Measurements from ENCODE around the gene TGFB3.
"Not testable (repeated sequence)": the region's sequence is repeated elsewhere in the genome, so short reads cannot be mapped to it uniquely, and the experiment has no call there.

The TGFB3 gene

DNA sequence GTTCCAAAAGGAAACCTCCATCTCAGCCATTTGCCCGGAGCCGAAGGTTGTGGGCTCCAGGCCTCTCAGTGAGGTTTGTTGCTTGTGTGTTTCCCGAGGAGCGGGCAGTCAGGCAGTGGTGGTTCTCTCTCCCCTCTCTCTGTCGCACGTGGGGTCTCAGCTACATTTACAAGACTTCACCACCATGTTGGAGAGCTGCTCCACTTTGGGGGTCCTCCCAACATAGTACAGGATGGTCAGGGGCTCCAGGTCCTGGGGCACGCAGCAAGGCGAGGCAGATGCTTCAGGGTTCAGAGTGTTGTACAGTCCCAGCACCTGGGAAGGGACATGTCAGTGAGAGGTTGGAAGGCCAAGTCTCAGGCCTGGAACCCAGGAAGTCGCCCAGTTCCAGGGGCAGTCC lies 22.8 kb downstream of the TGFB3 start:
- Mint-ChIP-seq H3K27me3 (no peaks in the 10 kb centered on the region), H3K36me3 (ENCODE audit: low read depth) (peaks cover 26% of the 10 kb centered on the region), H3K4me1 (ENCODE audit: low read depth) (no peaks in the 10 kb centered on the region), H3K9me3 (no peaks in the 10 kb centered on the region), H3K4me3 (no peak overlapping the region), H3K27ac (peak overlapping the region; percentile 7)
- DNase-seq: no peak

DNA sequence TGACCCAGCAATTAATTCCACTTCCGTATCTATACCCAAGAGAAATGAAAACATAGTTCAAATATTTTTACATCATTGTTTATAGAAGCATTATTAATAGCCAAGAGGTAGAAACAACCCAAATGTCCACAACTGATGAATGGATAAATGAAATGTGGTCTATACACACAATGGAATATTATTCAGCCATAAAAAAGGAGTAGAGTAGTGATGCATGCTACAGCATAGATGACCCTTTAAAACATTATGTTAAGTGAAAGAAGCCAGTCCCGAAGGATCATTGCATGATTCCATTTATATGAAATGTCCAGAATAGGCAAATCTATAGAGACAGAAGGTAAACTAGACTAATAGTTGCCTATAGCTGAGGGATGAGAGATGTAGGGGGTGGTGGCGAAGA lies 29.3 kb downstream of the TGFB3 start:
- Mint-ChIP-seq H3K36me3 (ENCODE audit: low read depth) (peaks cover 14% of the 10 kb centered on the region), H3K27ac (no peak overlapping the region), H3K27me3 (no peaks in the 10 kb centered on the region), H3K4me3 (no peak overlapping the region), H3K9me3 (peaks cover 8% of the 10 kb centered on the region), H3K4me1 (ENCODE audit: low read depth) (no peaks in the 10 kb centered on the region)
- DNase-seq: no peak

DNA sequence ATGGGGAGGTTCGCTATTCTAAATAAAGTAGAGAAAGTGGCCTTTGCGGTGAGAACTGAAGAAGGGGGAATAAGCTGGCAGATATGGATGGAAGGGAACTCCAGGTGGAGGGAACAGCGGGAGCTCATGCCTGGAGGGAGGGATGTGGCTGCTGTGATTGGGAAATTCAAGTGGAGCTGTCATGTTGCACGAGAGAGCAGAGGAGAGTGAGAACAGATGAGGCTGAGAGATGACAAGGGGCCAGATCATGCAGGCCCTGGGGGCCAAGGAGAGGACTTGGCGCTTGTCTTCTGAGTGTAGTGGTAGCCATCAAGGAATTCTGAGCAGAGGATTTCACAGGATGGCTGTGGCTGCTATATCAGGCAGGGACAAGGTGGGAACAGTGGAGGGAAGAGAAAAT lies 35.0 kb downstream of the TGFB3 start:
- H3K4me3 Mint-ChIP-seq: no peak overlapping the region
- H3K9me3 Mint-ChIP-seq: peaks cover under 1% of the 10 kb centered on the region
- peaks cover 14% of the 10 kb centered on the region for H3K36me3 Mint-ChIP-seq (ENCODE audit: low read depth)
- no peak overlapping the region for H3K27ac Mint-ChIP-seq
- no peaks in the 10 kb centered on the region for H3K27me3 Mint-ChIP-seq
- H3K4me1 Mint-ChIP-seq (ENCODE audit: low read depth): no peaks in the 10 kb centered on the region
- no peak for DNase-seq

DNA sequence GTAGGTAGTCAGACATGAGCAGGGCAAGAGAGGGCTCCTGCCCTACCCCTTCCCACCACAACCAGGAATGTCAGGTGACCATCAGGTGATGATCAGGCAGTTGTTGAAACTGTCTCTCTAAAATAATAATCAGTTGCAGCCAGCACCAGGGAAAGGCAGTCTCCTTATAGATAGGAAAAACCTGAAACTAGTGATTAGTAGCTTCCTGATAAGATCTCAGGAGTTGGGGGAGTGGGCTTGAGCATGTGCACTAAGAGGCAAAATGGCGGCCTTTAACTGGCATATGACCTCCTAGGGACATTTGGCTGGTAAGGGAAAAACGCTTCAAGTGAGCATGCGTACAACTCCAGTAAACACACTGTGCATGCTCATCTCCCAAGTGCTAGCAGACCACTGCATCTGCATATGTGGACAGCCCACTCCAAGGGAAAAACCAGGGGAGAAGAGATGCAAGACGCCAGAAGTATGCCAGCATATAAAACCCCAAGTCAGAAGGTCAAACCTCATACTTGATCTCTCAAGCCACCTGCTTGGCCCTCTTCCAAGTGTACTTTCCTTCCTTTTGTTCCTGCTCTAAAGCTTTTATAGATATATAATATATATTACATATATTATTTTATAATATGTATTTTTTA lies 37.1 kb downstream of the TGFB3 start:
- no peaks in the 10 kb centered on the region for H3K4me1 Mint-ChIP-seq (ENCODE audit: low read depth)
- no peak overlapping the region for H3K27ac Mint-ChIP-seq
- H3K36me3 Mint-ChIP-seq (ENCODE audit: low read depth): peaks cover 11% of the 10 kb centered on the region
- H3K9me3 Mint-ChIP-seq: no peaks in the 10 kb centered on the region
- no peaks in the 10 kb centered on the region for H3K27me3 Mint-ChIP-seq
- DNase-seq: no peak
- H3K4me3 Mint-ChIP-seq: no peak overlapping the region

DNA sequence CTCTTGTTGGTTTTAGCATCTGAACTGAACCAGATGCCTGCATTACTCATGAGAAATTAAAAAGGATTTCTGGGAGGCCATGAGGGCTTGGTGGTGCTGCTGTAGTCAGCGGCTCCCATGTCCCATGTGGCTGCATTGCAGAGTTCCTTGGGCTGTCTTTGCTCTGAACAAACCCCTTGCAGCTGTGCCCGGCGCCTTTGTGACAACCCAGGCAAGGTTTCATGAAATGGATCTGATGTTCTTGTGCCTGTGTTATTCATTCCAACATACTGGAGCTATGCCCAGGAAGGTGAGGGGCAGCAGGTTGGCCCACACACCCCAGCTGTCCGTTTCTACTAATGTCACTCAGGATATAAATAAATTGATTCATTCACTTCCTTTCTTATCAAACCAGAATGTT lies 40.8 kb downstream of the TGFB3 start:
- Mint-ChIP-seq H3K27ac (no peak overlapping the region), H3K27me3 (no peaks in the 10 kb centered on the region), H3K4me1 (ENCODE audit: low read depth) (no peaks in the 10 kb centered on the region), H3K36me3 (ENCODE audit: low read depth) (peaks cover 14% of the 10 kb centered on the region), H3K9me3 (no peaks in the 10 kb centered on the region), H3K4me3 (no peak overlapping the region)
- DNase-seq: no peak

DNA sequence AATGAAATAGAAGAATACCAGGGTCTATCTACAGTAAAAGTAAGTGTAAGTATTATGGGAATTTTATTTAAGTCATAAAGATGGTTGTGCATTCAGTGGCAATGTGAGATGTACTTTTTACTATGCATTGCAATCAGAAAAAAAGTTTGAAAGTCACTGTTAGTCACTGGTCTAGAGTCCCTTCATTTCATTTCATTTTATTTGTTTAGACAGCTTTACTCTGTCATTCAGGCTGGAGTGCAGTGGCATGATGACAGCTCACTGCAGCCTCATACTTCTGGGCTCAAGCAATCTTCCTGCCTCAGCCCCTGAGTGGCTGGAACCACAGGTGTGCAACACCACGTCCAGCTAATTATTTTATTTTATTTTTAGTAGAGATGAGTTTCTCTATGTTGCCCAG lies 42.6 kb downstream of the TGFB3 start:
- Mint-ChIP-seq H3K4me1 (ENCODE audit: low read depth) (peaks cover 4% of the 10 kb centered on the region), H3K27me3 (no peaks in the 10 kb centered on the region), H3K36me3 (ENCODE audit: low read depth) (peaks cover 14% of the 10 kb centered on the region), H3K9me3 (no peaks in the 10 kb centered on the region), H3K27ac (no peak overlapping the region), H3K4me3 (no peak overlapping the region)
- no peak for DNase-seq

DNA sequence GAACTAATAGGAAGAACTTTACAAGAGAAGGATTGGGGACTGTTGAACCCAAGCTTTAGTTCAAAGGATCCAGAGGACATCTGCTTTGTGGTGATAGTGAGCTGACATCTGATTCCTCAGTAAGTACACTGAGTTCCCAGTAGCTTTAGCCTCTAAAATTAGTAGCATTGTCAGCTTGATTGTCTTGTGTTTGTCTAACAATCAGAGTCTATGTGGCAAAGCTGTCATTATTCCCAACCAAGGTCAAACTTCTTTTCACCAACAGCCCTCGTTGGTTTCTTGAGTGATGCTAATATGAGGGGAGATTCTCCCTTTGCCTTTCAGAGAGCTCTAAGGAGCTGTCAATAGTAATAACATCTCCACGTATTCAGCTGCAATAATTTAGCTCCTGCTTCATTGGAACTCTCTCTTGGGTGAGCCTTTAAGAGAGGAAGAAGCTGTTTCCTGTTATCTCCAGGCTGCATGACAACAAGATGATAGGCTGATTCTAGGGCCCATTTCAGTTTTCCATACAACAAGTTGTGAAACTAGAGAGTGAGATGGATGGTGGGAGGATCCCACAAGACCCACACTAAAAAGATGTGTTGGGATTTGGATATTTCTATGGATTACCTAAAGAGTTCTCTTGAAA lies 46.7 kb downstream of the TGFB3 start:
- no peak overlapping the region for H3K4me3 Mint-ChIP-seq
- peaks cover 3% of the 10 kb centered on the region for H3K36me3 Mint-ChIP-seq (ENCODE audit: low read depth)
- no peaks in the 10 kb centered on the region for H3K9me3 Mint-ChIP-seq
- no peak for DNase-seq
- no peak overlapping the region for H3K27ac Mint-ChIP-seq
- H3K4me1 Mint-ChIP-seq (ENCODE audit: low read depth): peaks cover 4% of the 10 kb centered on the region
- H3K27me3 Mint-ChIP-seq: no peaks in the 10 kb centered on the region

DNA sequence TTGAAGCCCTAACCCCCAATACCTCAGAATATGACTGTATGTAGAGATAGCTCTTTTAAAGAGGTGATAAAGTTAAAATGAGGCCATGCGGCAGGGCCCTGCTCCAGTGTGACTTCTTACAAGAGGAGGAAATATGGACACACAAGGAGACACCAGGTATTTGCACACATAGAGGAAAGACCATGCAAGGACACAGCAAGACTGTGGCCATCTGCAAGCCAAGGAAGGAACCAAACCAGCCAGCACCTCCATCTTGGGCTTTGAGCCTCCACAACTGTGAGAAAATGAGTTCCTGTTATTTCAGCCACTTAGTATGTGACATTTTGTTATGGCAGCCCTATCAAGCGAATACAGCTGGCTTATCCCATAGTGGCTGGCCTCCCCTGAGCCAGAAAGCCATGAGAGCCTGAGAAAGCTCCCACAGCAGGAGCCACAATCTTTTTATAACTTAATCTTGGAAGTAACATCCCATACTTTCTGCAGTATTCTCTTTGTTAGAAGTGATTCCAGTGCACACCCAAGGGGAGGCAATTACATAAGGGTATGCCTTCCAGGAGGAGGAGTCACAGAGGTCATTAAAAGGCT lies 48.0 kb downstream of the TGFB3 start:
- H3K4me1 Mint-ChIP-seq (ENCODE audit: low read depth): peaks cover 4% of the 10 kb centered on the region
- DNase-seq: no peak
- H3K36me3 Mint-ChIP-seq (ENCODE audit: low read depth): peaks cover 3% of the 10 kb centered on the region
- H3K4me3 Mint-ChIP-seq: no peak overlapping the region
- H3K27ac Mint-ChIP-seq: no peak overlapping the region
- H3K27me3 Mint-ChIP-seq: no peaks in the 10 kb centered on the region
- H3K9me3 Mint-ChIP-seq: no peaks in the 10 kb centered on the region

DNA sequence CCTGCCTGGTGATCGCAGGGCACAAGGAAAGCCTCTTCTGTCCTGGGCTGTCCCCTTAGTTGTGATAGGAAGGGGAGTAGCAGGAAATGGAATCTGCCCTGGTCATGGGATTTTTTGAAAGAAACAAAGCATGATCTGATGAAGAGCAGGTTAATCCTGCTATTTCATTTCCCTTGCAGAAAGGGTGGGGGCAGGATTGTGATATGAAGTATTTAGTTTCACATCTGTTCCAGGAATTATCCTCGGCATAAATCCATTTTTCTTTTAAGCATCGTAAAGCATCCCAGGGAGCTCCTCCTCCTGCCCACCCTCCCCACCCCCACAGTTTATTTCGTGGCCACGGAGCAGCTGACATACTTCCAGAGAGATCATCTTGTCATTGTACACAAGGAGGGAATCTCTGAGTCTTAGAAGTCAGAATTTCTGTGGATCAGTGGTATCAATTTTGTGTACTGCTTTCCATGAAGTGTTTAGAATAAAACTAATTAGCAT lies 53.1 kb downstream of the TGFB3 start:
- Mint-ChIP-seq H3K27me3 (no peaks in the 10 kb centered on the region), H3K36me3 (ENCODE audit: low read depth) (peaks cover 3% of the 10 kb centered on the region), H3K27ac (no peak overlapping the region), H3K4me1 (ENCODE audit: low read depth) (no peaks in the 10 kb centered on the region), H3K4me3 (no peak overlapping the region), H3K9me3 (no peaks in the 10 kb centered on the region)
- DNase-seq: no peak

DNA sequence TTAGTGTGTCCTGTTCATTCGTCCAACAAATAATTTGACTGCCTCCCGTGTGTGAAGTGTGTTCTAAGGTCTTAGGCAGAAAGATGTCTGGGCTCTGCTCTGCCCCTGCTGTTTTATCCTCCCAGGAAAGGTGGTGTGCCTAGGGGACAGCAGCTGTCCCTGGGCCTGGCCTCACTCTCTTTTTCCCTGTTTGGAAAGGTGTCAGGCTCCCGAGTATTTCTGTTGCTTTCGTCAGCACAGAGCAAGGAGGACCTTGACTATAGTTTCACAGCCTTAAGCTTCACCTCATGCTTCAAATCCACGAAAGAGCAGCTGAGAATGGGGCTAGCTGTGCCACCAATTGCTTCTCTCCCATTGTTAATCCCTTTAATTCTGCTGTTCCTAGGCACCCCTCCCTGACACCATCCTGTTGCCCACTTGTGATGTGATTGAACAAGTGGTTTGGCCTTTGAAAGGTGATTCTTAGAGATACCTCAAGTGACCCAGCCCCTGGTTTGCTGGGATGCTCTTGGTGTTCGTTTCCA lies 54.2 kb downstream of the TGFB3 start:
- Mint-ChIP-seq H3K36me3 (ENCODE audit: low read depth) (peaks cover 3% of the 10 kb centered on the region), H3K9me3 (no peaks in the 10 kb centered on the region), H3K27me3 (no peaks in the 10 kb centered on the region), H3K27ac (no peak overlapping the region), H3K4me3 (no peak overlapping the region), H3K4me1 (ENCODE audit: low read depth) (no peaks in the 10 kb centered on the region)
- no peak for DNase-seq

DNA sequence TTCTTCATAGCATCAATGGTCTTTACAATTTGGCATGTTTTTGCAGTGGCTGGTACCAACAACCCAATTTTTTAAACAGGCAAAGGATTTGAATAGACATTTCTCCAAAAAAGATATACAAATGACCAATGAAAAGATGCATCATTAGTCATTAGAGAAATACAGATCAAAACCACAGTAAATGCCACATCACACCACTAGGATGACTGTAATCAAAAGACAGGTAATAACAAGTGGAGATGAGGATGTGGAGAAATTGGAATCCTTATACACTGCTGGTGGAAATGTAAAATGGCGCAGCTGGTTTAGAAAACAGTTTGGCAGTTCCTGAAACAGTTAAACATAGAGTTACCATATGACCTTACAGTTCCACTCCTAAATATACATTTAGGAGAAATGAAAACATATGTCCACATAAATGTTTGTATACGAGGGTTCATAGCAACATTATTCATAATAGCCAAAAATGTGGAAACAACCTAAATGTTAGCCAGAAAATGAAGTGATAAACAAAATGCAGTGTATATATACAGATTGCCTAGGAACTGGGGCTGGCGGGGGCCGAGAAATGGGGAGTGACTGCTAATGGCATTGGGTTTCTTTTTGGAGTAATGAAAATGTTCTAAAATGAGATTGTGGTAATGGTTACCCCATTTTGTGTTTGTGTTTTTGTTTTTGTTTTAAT lies 55.2 kb downstream of the TGFB3 start:
- H3K36me3 Mint-ChIP-seq (ENCODE audit: low read depth): peaks cover 3% of the 10 kb centered on the region
- DNase-seq: no peak
- H3K4me3 Mint-ChIP-seq: no peak overlapping the region
- H3K4me1 Mint-ChIP-seq (ENCODE audit: low read depth): no peaks in the 10 kb centered on the region
- H3K27ac Mint-ChIP-seq: no peak overlapping the region
- H3K27me3 Mint-ChIP-seq: no peaks in the 10 kb centered on the region
- no peaks in the 10 kb centered on the region for H3K9me3 Mint-ChIP-seq

DNA sequence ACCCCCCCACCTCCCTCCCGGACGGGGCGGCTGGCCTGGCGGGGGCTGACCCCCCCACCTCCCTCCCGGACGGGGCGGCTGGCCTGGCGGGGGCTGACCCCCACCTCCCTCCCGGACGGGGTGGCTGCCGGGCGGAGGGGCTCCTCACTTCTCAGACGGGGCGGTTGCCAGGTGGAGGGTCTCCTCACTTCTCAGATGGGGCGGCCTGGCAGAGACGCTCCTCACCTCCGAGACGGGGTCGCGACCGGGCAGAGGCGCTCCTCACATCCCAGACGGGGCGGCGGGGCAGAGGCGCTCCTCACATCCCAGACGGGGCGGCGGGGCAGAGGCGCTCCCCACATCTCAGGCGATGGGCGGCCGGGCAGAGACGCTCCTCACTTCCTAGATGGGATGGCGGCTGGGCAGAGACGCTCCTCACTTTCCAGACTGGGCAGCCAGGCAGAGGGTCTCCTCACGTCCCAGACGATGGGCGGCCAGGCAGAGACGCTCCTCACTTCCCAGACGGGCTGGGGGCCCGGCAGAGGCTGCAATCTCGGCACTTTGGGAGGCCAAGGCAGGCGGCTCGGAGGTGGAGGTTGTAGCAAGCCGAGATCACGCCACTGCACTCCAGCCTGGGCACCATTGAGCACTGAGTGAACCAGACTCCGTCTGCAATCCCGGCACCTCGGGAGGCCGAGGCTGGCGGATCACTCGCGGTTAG lies 56.5 kb downstream of the TGFB3 start:
- not testable (repeated sequence) for DNase-seq; H3K27ac Mint-ChIP-seq; H3K27me3 Mint-ChIP-seq; H3K9me3 Mint-ChIP-seq; H3K4me1 Mint-ChIP-seq (ENCODE audit: low read depth); H3K36me3 Mint-ChIP-seq (ENCODE audit: low read depth); H3K4me3 Mint-ChIP-seq

DNA sequence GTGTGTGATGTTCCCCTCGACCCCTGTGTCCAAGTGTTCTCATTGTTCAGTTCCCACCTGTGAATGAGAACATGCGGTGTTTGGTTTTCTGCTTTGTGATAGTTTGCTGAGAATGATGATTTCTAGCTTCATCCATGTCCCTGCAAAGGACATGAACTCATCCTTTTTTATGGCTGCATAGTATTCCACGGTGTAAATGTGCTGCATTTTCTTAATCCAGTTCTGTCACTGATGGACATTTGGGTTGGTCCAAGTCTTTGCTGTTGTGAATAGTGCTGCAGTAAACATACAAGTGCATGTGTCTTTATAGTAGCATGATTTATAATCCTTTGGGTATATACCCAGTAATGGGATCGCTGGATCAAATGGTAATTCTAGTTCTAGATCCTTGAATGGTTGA lies 61.4 kb downstream of the TGFB3 start:
- H3K27me3 Mint-ChIP-seq; H3K27ac Mint-ChIP-seq; DNase-seq; H3K4me1 Mint-ChIP-seq (ENCODE audit: low read depth); H3K4me3 Mint-ChIP-seq; H3K9me3 Mint-ChIP-seq: not testable (repeated sequence)
- peaks cover 13% of the 10 kb centered on the region for H3K36me3 Mint-ChIP-seq (ENCODE audit: low read depth)

DNA sequence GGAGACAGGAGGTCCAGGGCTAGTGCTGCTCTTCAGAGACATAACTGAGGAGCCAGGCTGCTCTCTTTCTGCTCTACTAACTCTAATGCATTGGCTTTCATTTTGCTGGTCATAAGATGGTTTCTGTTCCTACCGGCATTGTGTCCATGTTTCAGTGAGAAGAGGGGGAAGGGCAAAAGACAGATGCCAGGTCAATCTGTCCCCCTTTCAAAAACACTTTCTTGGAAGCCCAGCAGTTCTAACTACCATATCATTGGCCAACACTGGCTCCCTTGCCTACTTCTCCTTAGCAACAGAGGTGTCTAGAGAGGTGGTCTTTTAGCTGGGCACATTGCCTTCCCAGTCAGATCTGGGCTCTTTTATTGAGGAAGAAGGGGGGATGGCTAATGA lies 63.9 kb downstream of the TGFB3 start:
- no peak overlapping the region for H3K27ac Mint-ChIP-seq
- no peak overlapping the region for H3K4me3 Mint-ChIP-seq
- no peak for DNase-seq
- no peaks in the 10 kb centered on the region for H3K27me3 Mint-ChIP-seq
- no peaks in the 10 kb centered on the region for H3K4me1 Mint-ChIP-seq (ENCODE audit: low read depth)
- peaks cover 2% of the 10 kb centered on the region for H3K9me3 Mint-ChIP-seq
- peaks cover 15% of the 10 kb centered on the region for H3K36me3 Mint-ChIP-seq (ENCODE audit: low read depth)

Measured in activated T-cell treated with anti-CD3 and anti-CD28 coated beads, Interleukin-2, amount 50 U/mL, for 24 hours (primary cell).